ENCODE data around the gene DBNL.

DNA sequence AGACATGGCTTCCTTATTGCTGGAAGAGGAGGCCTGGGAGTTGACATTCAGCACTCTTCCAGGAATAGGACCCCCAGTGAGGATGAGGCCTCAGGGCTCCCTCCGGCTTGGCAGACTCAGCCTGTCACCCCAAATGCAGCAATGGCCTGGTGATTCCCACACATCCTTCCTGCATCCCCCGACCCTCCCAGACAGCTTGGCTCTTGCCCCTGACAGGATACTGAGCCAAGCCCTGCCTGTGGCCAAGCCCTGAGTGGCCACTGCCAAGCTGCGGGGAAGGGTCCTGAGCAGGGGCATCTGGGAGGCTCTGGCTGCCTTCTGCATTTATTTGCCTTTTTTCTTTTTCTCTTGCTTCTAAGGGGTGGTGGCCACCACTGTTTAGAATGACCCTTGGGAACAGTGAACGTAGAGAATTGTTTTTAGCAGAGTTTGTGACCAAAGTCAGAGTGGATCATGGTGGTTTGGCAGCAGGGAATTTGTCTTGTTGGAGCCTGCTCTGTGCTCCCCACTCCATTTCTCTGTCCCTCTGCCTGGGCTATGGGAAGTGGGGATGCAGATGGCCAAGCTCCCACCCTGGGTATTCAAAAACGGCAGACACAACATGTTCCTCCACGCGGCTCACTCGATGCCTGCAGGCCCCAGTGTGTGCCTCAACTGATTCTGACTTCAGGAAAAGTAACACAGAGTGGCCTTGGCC lies 16.6 kb downstream of the DBNL start:
- TF ChIP-seq GATA3 (IDR thresholded peaks at IDR 0.05; ENCODE audit: low read depth, low read length), result no peak
- no peak for TF ChIP-seq GATA2 (IDR thresholded peaks at IDR 0.05; ENCODE audit: low read depth, low read length)

Measured in SH-SY5Y (cell line).